ENCODE measurements around the gene GALNT14. TPM values are rescaled to one million over a fixed set of nuclear protein-coding genes. Genes with fewer than 3 reads are reported as not detected.

The GALNT14 gene
- polyA plus RNA-seq, 1 experiment = 0.07 TPM

DNA sequence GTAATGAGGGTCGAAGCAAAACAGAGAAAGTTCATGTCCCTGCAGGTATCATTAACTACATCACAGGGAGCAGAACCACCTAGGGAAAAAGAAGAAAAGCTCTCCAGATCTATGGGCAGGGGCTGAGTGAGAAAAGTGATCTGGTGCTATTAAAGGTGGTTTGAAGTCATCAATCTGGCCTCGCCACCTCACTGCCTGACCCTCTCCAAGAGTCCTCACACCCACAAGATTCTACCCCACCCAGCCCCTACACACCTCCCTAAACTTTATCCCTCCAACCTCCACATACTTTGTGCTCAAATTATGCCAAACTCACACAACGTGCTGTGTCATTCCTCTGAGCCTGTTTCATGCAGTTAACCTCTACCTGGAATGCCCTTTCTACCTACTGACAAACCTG lies 2.2 kb downstream of the GALNT14 start:
- H3K4me3 ChIP-seq (ENCODE audit: low read depth, low read length) = no peak overlapping the region
- no peaks in the 10 kb centered on the region; the same call in 1 of the 2 replicates for H3K9me3 ChIP-seq (ENCODE audit: control insufficient read depth, insufficient read depth, low read length)
- peaks cover 55% of the 10 kb centered on the region for H3K27me3 ChIP-seq (ENCODE audit: control insufficient read depth, insufficient read depth, low read length)
- TF ChIP-seq, protein P1, sequence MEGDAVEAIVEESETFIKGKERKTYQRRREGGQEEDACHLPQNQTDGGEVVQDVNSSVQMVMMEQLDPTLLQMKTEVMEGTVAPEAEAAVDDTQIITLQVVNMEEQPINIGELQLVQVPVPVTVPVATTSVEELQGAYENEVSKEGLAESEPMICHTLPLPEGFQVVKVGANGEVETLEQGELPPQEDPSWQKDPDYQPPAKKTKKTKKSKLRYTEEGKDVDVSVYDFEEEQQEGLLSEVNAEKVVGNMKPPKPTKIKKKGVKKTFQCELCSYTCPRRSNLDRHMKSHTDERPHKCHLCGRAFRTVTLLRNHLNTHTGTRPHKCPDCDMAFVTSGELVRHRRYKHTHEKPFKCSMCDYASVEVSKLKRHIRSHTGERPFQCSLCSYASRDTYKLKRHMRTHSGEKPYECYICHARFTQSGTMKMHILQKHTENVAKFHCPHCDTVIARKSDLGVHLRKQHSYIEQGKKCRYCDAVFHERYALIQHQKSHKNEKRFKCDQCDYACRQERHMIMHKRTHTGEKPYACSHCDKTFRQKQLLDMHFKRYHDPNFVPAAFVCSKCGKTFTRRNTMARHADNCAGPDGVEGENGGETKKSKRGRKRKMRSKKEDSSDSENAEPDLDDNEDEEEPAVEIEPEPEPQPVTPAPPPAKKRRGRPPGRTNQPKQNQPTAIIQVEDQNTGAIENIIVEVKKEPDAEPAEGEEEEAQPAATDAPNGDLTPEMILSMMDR (IDR thresholded peaks at IDR 0.05; ENCODE audit: low read depth, low read length) = no peak
- CTCF ChIA-PET = no interaction called here
- no peak for DNase-seq (ENCODE audit: low read depth, low spot score)
- POLR2A ChIA-PET = no interaction called here
- H3K27ac ChIP-seq (ENCODE audit: low read depth, low read length) = no peak overlapping the region

DNA sequence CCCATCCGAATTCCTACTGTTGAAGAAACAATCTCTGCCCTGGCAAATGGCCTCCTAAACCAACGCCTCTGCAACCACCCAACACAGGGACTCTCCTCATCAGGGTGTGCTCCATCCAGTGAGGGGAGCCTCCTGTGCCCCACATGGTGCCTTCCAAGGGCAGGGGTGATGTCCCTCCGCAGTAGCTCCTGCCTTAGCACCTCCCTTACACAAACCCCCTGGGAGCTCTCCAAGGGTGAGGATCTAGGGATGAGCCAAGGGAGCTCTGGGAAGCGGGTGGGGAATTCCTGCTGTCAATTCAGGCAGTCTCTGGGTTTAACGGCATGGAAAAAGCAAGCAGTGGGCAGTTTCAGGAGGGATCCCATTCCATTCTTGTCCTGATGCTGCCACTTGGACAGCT lies 3.8 kb downstream of the GALNT14 start:
- H3K4me3 ChIP-seq (ENCODE audit: low read depth, low read length) = no peak overlapping the region
- ChIA-PET POLR2A (no interaction called here), CTCF (no interaction called here)
- H3K9me3 ChIP-seq (ENCODE audit: control insufficient read depth, insufficient read depth, low read length) = no peaks in the 10 kb centered on the region; the same call in 1 of the 2 replicates
- H3K27ac ChIP-seq (ENCODE audit: low read depth, low read length) = no peak overlapping the region
- peaks cover 46% of the 10 kb centered on the region for H3K27me3 ChIP-seq (ENCODE audit: control insufficient read depth, insufficient read depth, low read length)
- TF ChIP-seq, protein P1 (IDR thresholded peaks at IDR 0.05; ENCODE audit: low read depth, low read length) = no peak
- no peak for DNase-seq (ENCODE audit: low read depth, low spot score)

DNA sequence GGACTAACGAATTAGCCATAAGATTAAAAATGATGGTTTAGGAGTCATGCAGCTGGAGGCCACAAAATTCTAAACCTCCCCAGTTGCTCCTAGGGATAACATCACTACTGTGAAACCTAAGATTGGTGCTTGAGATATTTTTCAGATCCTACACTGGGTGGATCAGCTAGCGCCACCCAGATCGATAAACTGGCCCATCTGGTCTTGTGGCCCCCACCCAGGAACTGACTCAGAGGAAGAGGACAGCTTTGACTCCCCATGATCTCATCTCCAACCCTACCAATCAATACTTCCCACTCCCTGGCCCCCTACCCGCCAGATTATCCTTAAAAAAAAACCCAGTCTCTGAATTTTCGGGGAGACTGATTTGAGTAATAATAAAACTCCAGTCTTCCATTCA lies 5.5 kb downstream of the GALNT14 start:
- POLR2A ChIA-PET = no interaction called here
- Histone ChIP-seq H3K27me3 (ENCODE audit: control insufficient read depth, insufficient read depth, low read length) (peaks cover 30% of the 10 kb centered on the region), H3K9me3 (ENCODE audit: control insufficient read depth, insufficient read depth, low read length) (no peaks in the 10 kb centered on the region), H3K4me3 (ENCODE audit: low read depth, low read length) (no peak overlapping the region), H3K27ac (ENCODE audit: low read depth, low read length) (no peak overlapping the region)
- DNase-seq (ENCODE audit: low read depth, low spot score) = no peak
- TF ChIP-seq, protein P1 (IDR thresholded peaks at IDR 0.05; ENCODE audit: low read depth, low read length) = no peak
- CTCF ChIA-PET = no interaction called here

DNA sequence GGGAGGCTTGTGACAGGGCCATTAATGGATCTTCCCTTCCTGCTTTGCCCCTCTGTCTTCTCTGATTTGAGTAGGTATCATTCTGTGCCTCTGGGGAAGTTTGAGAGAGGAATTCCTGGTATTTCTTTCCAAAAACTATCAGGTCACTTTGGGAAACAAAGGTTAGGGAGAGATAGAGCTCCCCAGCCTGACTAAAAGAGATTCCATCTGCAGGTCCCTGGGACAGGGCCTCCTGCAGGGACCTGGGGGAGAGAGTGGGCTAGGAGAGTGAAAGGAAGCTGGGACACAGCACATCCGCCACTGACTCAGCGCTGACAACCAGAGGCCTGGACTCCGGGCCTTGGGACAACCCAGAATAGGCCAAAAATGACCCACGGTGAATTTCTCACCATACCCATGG lies 6.4 kb downstream of the GALNT14 start:
- ChIA-PET POLR2A (no interaction called here), CTCF (no interaction called here)
- Histone ChIP-seq H3K27ac (ENCODE audit: low read depth, low read length) (no peak overlapping the region), H3K9me3 (ENCODE audit: control insufficient read depth, insufficient read depth, low read length) (no peaks in the 10 kb centered on the region), H3K27me3 (ENCODE audit: control insufficient read depth, insufficient read depth, low read length) (peaks cover 24% of the 10 kb centered on the region), H3K4me3 (ENCODE audit: low read depth, low read length) (no peak overlapping the region)
- no peak for DNase-seq (ENCODE audit: low read depth, low spot score)
- TF ChIP-seq, protein P1 (IDR thresholded peaks at IDR 0.05; ENCODE audit: low read depth, low read length) = no peak

DNA sequence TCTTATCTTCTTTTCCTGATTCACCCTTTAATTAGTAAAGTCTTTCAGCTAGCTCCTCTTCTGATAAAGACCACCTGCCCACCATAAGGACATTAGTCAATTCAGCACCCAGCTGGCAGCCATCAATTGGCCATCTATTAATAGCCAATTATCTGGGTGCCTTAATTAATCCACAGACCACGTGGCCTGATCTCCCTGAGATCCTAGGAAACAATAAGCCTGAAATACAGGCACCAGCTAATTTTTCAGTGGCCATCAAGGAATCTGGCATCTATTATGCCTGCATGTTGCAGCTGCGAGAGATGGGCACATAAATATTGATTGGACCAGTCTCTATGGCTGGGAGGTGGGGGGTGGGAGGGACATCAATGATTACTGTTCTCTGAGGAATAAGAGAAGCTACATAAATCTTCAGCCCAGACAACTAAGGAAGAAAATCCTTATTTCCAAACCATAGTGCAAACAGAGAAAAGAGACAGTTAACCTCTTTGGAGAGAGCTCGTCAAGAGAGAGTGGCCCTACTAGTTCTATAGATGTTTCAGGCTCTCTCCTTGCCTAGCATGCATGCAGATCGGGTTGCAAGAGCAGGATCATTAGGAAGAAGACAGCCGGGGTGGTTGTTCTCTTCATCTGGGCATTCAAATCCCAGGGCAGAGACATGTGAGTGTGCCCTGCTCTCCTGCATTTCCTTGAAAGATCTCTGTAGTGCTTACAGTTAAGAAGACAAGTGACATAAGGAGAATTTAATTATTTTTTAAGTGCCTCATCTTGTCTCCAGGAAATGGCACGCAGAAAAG lies 8.7 kb downstream of the GALNT14 start:
- Histone ChIP-seq H3K9me3 (ENCODE audit: control insufficient read depth, insufficient read depth, low read length) (no peaks in the 10 kb centered on the region), H3K27ac (ENCODE audit: low read depth, low read length) (no peak overlapping the region), H3K27me3 (ENCODE audit: control insufficient read depth, insufficient read depth, low read length) (peaks cover 7% of the 10 kb centered on the region), H3K4me3 (ENCODE audit: low read depth, low read length) (no peak overlapping the region)
- no peak for DNase-seq (ENCODE audit: low read depth, low spot score)
- ChIA-PET POLR2A (no interaction called here), CTCF (interaction anchor here (0.6 kb wide), 1 partner anchor 734 kb away, joined by 4 read pairs; no protein-coding TSS in a partner anchor)
- TF ChIP-seq, protein P1 (IDR thresholded peaks at IDR 0.05; ENCODE audit: low read depth, low read length) = no peak
